IPS-20b (cell line): ENCODE measurements around the gene PPP2R2D.
"Not testable (repeated sequence)": the region's sequence is repeated elsewhere in the genome, so short reads cannot be mapped to it uniquely, and the experiment has no call there.

ENCODE experiments used
- H3K27ac ChIP-seq: one replicate; pipeline ENCODE4 v1.5.1; 2013; ENCODE audit warnings: low read length
- H3K27me3 ChIP-seq: 2 replicates; pipeline ENCODE4 v1.6.1; 2013; ENCODE audit warnings: mild to moderate bottlenecking, low read length, inconsistent platforms; ENCODE audit not compliant: insufficient read depth
- H3K36me3 ChIP-seq: 2 replicates; pipeline ENCODE4 v1.6.1; 2013; ENCODE audit warnings: low read depth, mild to moderate bottlenecking, inconsistent platforms, low read length, moderate library complexity; ENCODE audit not compliant: insufficient read depth
- H3K4me1 ChIP-seq: 2 replicates; pipeline ENCODE4 v1.6.1; 2013; ENCODE audit warnings: mild to moderate bottlenecking, control low read depth, inconsistent platforms, low read length, moderate library complexity; ENCODE audit not compliant: insufficient read depth
- H3K4me3 ChIP-seq: 2 replicates; pipeline ENCODE4 v1.5.1; 2013; ENCODE audit warnings: mild to moderate bottlenecking, low read length, inconsistent platforms
- H3K9ac ChIP-seq: 2 replicates; pipeline ENCODE4 v1.6.1; 2013; ENCODE audit warnings: low read depth, mild to moderate bottlenecking, inconsistent platforms, low read length, moderate library complexity
- H3K9me3 ChIP-seq: 2 replicates; pipeline ENCODE4 v1.6.1; 2013; ENCODE audit warnings: mild to moderate bottlenecking, low read depth, low read length, inconsistent platforms; ENCODE audit not compliant: insufficient read depth

The PPP2R2D gene

GRCh38 chr10:131987786-131988185 lies 87.0 kb downstream of the PPP2R2D start:
- not testable (repeated sequence) for H3K9me3 ChIP-seq, H3K9ac ChIP-seq, H3K36me3 ChIP-seq, H3K27ac ChIP-seq, H3K4me3 ChIP-seq, H3K4me1 ChIP-seq
- peaks cover 24% of the 10 kb centered on the region for H3K27me3 ChIP-seq

- Histone ChIP-seq H3K27ac (no peak overlapping the region), H3K9me3 (no peaks in the 10 kb centered on the region), H3K4me1 (no peaks in the 10 kb centered on the region), H3K4me3 (no peak overlapping the region), H3K27me3 (no peaks in the 10 kb centered on the region; the same call in 1 of the 2 replicates), H3K9ac (no peak overlapping the region), H3K36me3 (no peaks in the 10 kb centered on the region)
Measured at GRCh38 chr10:131991726-131992125, 90.9 kb downstream of the PPP2R2D start.

GRCh38 chr10:131993275-131993674 lies 92.5 kb downstream of the PPP2R2D start:
- Histone ChIP-seq H3K27ac (no peak overlapping the region), H3K27me3 (no peaks in the 10 kb centered on the region; the same call in 1 of the 2 replicates), H3K4me1 (peaks cover 10% of the 10 kb centered on the region; the same call in 1 of the 2 replicates), H3K4me3 (no peak overlapping the region), H3K9me3 (no peaks in the 10 kb centered on the region), H3K36me3 (no peaks in the 10 kb centered on the region), H3K9ac (no peak overlapping the region)

- no peak overlapping the region for H3K9ac ChIP-seq
- no peaks in the 10 kb centered on the region; the same call in 1 of the 2 replicates for H3K27me3 ChIP-seq
- H3K9me3 ChIP-seq, result no peaks in the 10 kb centered on the region
- H3K4me3 ChIP-seq, result no peak overlapping the region
- peaks cover 14% of the 10 kb centered on the region; the same call in 1 of the 2 replicates for H3K4me1 ChIP-seq
- H3K27ac ChIP-seq, result no peak overlapping the region
- H3K36me3 ChIP-seq, result no peaks in the 10 kb centered on the region
Measured at GRCh38 chr10:131994435-131994834, 93.6 kb downstream of the PPP2R2D start.

- Histone ChIP-seq H3K36me3 (no peaks in the 10 kb centered on the region), H3K9me3 (no peaks in the 10 kb centered on the region), H3K27ac (no peak overlapping the region), H3K4me3 (no peak overlapping the region), H3K9ac (no peak overlapping the region), H3K4me1 (peaks cover 17% of the 10 kb centered on the region; the same call in 1 of the 2 replicates), H3K27me3 (no peaks in the 10 kb centered on the region; the same call in 1 of the 2 replicates)
Measured at GRCh38 chr10:131996466-131997365, 95.9 kb downstream of the PPP2R2D start.

GRCh38 chr10:131997366-131998049 lies 96.7 kb downstream of the PPP2R2D start:
- peaks cover 24% of the 10 kb centered on the region; the same call in 1 of the 2 replicates for H3K4me1 ChIP-seq
- no peaks in the 10 kb centered on the region; the same call in 1 of the 2 replicates for H3K27me3 ChIP-seq
- H3K4me3 ChIP-seq, result no peak overlapping the region
- H3K27ac ChIP-seq, result no peak overlapping the region
- H3K9me3 ChIP-seq, result no peaks in the 10 kb centered on the region
- H3K9ac ChIP-seq, result peak overlapping the region; percentile 38; the same call in 1 of the 2 replicates
- H3K36me3 ChIP-seq, result no peaks in the 10 kb centered on the region

GRCh38 chr10:131998050-131998844 lies 97.4 kb downstream of the PPP2R2D start:
- Histone ChIP-seq H3K4me3 (no peak overlapping the region), H3K9me3 (no peaks in the 10 kb centered on the region), H3K27me3 (no peaks in the 10 kb centered on the region; the same call in 1 of the 2 replicates), H3K27ac (no peak overlapping the region), H3K4me1 (peaks cover 27% of the 10 kb centered on the region; the same call in 1 of the 2 replicates), H3K9ac (peak overlapping the region; percentile 38; the same call in 1 of the 2 replicates), H3K36me3 (no peaks in the 10 kb centered on the region)

GRCh38 chr10:131998845-131999681 lies 98.3 kb downstream of the PPP2R2D start:
- Histone ChIP-seq H3K36me3 (no peaks in the 10 kb centered on the region), H3K27ac (no peak overlapping the region), H3K27me3 (no peaks in the 10 kb centered on the region; the same call in 1 of the 2 replicates), H3K4me1 (peaks cover 27% of the 10 kb centered on the region; the same call in 1 of the 2 replicates), H3K9ac (no peak overlapping the region), H3K9me3 (no peaks in the 10 kb centered on the region), H3K4me3 (no peak overlapping the region)

GRCh38 chr10:132001238-132001972 lies 100.6 kb downstream of the PPP2R2D start:
- no peak overlapping the region; the same call in 1 of the 2 replicates for H3K9ac ChIP-seq
- H3K27ac ChIP-seq, result no peak overlapping the region
- H3K4me3 ChIP-seq, result no peak overlapping the region
- no peaks in the 10 kb centered on the region; the same call in 1 of the 2 replicates for H3K27me3 ChIP-seq
- H3K9me3 ChIP-seq, result no peaks in the 10 kb centered on the region
- H3K36me3 ChIP-seq, result no peaks in the 10 kb centered on the region
- peaks cover 28% of the 10 kb centered on the region; the same call in 1 of the 2 replicates for H3K4me1 ChIP-seq

- H3K4me3 ChIP-seq, result no peak overlapping the region
- peaks cover 33% of the 10 kb centered on the region; the same call in 1 of the 2 replicates for H3K4me1 ChIP-seq
- H3K27ac ChIP-seq, result no peak overlapping the region
- no peaks in the 10 kb centered on the region for H3K9me3 ChIP-seq
- H3K36me3 ChIP-seq, result no peaks in the 10 kb centered on the region
- H3K27me3 ChIP-seq, result no peaks in the 10 kb centered on the region
- H3K9ac ChIP-seq, result no peak overlapping the region
Measured at GRCh38 chr10:132002004-132002403, 101.2 kb downstream of the PPP2R2D start.
